GM18909 (cell line): Measurements from ENCODE around the gene FANCB.
A peak's percentile ranks its signal among the peaks of the same experiment; 100 is the strongest.

Experiments used
- ATAC-seq: cut with Tn5 transposase; IDR thresholded peaks from one replicate; pipeline ENCODE4 v1.9.1; 2021; ENCODE audit warnings: mild to moderate bottlenecking; ENCODE audit not compliant: unreplicated experiment, poor library complexity

FANCB gene

DNA sequence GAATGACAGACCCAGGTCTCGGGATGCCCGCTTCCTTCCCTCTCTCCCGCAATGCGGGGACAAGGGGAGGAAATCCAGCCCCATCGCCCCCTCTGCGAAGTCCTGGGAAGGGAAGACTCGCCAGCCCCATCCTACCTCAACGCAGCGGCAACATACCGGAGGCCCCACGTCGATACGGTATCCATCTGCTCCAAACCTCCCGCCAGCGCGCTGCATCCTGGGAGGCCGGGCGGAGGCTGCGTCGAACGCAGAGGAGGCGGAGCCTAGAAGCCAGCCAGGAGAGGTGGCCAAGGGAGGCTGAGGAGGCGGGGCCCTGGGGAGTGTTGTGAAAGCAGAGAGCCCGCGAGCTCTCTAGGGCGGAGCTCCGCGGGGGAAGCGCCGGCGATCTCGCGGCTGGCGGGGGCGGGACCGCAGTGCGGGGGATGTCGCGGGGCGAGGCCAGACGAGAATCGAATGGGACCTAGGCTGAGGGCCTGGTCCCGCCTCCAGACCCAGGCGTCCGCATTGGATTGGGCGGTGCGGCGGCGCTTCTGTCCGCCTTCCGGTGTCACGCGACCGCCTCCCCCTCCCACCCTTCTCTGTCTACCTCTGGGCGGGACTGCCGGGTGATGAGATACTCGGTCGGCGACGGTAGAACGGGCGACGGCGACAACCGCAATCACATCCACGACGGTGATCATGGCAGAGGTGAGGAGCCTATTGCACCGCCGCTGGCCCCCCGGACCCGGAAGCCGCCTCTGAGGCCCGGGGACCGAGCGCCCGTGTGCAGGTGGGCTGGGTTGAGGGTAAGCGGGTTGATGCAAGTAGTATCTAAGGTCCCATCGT lies at the start of gene FANCB, which contains the start of gene MOSPD2:
TSS of gene FANCB (minus strand) at position 219 of the 825 bp plus-strand sequence. CDS start 7,559 bp downstream, outside the sequence.
TSS of gene MOSPD2 (plus strand) at position 571 of the 825 bp plus-strand sequence. CDS start at position 679, 108 bp downstream.
- peak; percentile 96 for ATAC-seq

- ATAC-seq = no peak
These were observed 49.6 kb upstream of the FANCB start for GRCh38 chrX:14922437-14922836.

GRCh38 chrX:14920196-14920595 lies 47.3 kb upstream of the FANCB start:
- no peak for ATAC-seq

DNA sequence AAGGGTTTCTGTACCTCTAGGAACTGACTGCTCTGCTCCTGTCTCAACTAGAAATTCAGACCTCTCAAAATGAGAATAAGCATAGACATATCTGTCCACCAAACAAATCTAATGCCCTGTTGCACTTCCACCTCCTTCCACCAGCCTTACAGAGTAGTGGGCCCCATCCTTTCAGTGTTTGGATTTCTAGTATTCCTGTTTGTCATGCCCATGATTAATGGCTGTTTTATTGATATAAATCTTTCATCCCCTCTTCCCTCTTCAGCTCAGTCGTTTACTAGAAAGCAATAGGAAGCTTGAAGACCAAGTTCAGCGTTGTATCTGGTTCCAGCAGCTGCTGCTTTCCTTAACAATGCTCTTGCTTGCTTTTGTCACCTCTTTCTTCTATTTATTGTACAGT lies 46.5 kb upstream of the FANCB start:
- ATAC-seq = no peak

- no peak for ATAC-seq
These were observed 43.3 kb upstream of the FANCB start for GRCh38 chrX:14916017-14916674.

- no peak for ATAC-seq
These were observed 42.7 kb upstream of the FANCB start for GRCh38 chrX:14915596-14915995.

DNA sequence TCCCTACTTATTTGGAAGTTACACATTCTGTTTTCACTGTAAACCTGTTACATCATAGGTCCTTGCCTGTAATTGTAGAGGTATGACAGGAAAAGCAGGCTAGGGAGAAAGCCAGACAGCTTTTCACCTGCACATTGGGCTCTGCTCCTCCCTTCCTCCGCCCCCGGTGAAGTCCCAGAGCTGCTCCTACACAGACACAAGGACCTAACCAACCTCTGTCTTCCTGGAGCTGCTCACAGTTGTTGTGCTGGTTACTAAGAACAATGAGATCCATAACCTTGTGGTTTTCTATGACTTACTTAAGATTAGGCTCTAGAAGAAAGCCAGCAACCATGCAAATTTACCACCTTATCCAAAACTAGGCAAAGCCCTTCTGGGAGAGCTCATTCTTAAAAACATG lies 40.4 kb upstream of the FANCB start:
- ATAC-seq = no peak

DNA sequence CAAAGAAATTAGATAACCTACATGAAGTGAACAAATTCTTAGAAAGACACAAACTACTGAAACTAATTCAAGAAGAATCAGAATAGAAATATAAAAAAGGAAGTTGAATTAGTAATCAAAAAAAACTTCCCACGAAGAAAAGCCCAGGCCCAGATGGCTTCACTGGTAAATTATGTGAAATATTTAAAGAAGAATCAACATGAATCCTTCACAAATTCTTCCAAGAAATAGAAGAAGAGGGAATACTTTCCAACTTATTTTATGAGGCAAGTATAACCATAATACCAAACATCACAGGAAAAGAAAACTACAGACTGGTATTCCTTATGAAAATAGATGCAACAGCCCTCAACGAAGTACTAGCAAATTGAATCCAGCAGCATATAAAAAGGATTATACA lies 31.0 kb upstream of the FANCB start:
- no peak for ATAC-seq

GRCh38 chrX:14902537-14902936 lies 29.7 kb upstream of the FANCB start:
- no peak for ATAC-seq

- peak; percentile 90 for ATAC-seq
These were observed 26.7 kb upstream of the FANCB start for GRCh38 chrX:14899607-14900006.

DNA sequence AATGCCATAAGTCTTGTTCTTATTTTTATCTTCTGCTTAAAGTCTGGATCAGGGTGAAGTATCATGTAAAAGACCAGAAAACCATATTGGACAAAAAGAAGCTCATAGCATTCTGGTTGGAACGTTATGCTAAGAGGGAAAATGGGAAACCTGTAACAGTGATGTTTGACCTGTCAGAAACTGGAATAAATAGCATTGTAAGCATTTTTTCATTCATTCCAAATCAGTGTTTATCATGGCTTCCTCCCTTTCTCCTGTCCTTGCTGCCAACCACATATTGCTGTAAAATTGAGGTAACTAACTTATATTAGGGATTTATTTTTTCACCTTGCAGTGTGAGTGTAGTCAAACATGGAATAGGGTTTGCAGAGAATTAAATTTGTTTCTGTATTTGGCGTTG lies 24.2 kb upstream of the FANCB start:
- no peak for ATAC-seq

- peak; percentile 51 for ATAC-seq
These were observed 23.4 kb upstream of the FANCB start for GRCh38 chrX:14896273-14896672.

DNA sequence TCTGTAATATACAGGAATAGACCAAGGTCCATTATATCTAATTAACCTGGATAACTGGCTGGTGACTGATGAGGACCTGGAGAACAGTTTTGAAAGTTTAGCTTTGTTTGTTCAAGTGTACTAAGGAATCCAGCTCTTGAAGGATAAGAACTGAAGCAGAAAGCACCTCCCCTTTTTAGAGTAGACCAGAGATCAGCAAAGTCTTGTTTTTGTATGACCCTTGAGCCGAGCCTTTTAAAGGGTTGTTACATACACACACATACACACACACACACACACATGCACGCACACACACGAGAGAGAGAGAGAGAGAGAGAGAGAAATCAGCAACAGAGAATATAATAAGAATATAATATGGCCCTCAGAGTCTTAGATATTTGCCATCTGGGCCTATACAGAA lies 13.4 kb upstream of the FANCB start:
- ATAC-seq = no peak

- no peak for ATAC-seq
These were observed 11.8 kb upstream of the FANCB start for GRCh38 chrX:14884714-14885113.

- no peak for ATAC-seq
These were observed 11.0 kb upstream of the FANCB start for GRCh38 chrX:14883826-14884225.

DNA sequence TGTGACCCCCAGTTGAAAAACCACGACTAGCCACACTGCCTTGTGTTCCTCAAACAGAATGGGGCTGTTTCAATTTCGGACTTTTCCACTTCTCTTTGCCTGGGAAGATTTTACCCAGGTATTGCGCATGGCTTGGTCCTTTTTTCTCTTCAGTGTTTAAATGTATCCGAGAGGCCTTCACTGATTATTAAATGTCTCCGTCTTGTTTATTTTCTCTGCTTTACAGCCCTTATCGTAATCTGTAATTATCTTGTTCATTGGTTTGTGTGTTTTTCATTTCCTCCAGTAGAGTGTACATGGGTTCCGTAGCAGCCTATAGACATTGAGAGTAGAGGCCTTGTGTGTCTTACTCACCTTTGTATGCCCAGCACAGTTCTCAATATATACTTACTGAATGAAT lies 2.8 kb upstream of the FANCB start:
- no peak for ATAC-seq

- no peak for ATAC-seq
These were observed 794 bp upstream of the FANCB start for GRCh38 chrX:14873676-14874049.

DNA sequence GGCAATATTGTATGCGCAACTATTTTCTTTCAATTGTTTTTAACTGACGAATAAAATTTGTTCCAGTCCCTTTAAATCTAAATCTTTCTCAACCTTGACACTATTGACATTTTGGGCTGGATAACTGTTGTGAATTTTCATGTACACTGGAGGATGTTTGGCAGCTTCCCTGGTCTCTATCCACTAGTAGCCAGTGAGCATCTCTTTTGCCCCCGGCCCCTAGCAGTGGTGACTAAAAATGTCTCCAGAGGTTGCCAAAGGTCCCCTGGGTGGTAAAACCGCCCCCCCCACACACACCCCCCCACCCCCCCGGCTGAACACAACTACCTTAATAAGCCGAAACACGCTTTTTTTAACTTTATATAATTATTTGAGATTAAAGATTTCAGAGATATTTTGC lies 514 bp downstream of the FANCB start:
- no peak for ATAC-seq

GRCh38 chrX:14871767-14872166 lies 1.1 kb downstream of the FANCB start:
- ATAC-seq = no peak

- ATAC-seq = no peak
These were observed 7.7 kb downstream of the FANCB start for GRCh38 chrX:14865201-14865600.

DNA sequence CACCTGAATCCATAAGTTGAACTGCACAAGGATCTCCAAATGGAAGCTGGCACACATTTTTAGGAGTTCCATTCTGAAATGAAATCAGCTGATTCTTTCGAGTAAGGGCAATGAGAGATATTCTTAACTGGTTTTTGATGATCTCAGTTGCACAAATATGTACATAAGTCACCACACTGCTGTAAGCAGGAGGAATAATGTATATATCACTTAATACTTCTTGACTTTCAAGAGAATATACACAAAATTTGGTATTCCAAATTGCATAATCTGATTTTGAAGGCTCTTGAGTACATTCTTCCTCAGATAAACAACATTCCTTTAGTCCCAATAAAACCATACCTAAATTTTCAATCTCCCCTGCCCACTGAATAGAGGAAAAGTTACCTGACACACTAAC lies 8.2 kb downstream of the FANCB start:
- no peak for ATAC-seq

DNA sequence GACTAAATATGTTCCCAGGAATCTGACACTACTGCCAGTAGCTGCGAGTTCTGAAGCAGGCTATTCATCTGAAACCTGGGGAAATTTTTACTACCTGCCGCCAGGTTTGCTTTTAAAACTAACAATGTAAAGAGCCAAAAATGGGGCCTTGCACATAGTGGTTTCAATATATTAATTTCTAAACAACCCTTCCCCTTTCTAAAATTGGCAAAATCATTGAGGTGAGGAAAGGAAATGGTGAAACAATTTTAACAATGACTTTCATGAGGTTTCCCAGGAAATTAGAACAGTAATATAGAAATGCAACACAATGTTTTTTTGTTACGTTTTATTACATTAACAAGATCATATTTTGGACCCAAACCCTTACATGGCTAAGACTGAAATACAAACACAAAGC lies 21.3 kb downstream of the FANCB start:
- ATAC-seq = no peak
